Neural progenitor cell (in vitro differentiated cells): ENCODE measurements around the gene CEL.

Source experiments
- EZH2 ChIP-seq: fragments of 200-600 bp; sonication (generic); IDR thresholded peaks from 2 replicates; pipeline ENCODE4 v1.6.1; 2017; ENCODE audit warnings: antibody characterized with exemption, mild to moderate bottlenecking, moderate library complexity
- TF ChIP-seq, protein P1 (sequence below): fragments of 200-600 bp; sonication (generic); IDR thresholded peaks from 2 replicates; pipeline ENCODE4 v1.5.1; 2017; ENCODE audit warnings: antibody characterized with exemption, mild to moderate bottlenecking

DNA sequence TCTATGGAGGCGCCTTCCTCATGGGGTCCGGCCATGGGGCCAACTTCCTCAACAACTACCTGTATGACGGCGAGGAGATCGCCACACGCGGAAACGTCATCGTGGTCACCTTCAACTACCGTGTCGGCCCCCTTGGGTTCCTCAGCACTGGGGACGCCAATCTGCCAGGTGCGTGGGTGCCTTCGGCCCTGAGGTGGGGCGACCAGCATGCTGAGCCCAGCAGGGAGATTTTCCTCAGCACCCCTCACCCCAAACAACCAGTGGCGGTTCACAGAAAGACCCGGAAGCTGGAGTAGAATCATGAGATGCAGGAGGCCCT, 3.2 kb downstream of the CEL start:
- TF ChIP-seq EZH2, result no peak
- TF ChIP-seq, protein P1, sequence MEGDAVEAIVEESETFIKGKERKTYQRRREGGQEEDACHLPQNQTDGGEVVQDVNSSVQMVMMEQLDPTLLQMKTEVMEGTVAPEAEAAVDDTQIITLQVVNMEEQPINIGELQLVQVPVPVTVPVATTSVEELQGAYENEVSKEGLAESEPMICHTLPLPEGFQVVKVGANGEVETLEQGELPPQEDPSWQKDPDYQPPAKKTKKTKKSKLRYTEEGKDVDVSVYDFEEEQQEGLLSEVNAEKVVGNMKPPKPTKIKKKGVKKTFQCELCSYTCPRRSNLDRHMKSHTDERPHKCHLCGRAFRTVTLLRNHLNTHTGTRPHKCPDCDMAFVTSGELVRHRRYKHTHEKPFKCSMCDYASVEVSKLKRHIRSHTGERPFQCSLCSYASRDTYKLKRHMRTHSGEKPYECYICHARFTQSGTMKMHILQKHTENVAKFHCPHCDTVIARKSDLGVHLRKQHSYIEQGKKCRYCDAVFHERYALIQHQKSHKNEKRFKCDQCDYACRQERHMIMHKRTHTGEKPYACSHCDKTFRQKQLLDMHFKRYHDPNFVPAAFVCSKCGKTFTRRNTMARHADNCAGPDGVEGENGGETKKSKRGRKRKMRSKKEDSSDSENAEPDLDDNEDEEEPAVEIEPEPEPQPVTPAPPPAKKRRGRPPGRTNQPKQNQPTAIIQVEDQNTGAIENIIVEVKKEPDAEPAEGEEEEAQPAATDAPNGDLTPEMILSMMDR, result no peak
